Measurements from ENCODE around the gene MYO10. TPM values are rescaled to one million over a fixed set of nuclear protein-coding genes. Genes with fewer than 3 reads are reported as not detected.

Gene MYO10
- total RNA-seq, 1 experiment from 2014 or later: 71.9 TPM

GRCh38 chr5:16827755-16828154 lies 108.3 kb downstream of the MYO10 start:
- Histone ChIP-seq H3K36me3 (ENCODE audit: control insufficient read depth, insufficient read depth, low read length) (no peaks in the 10 kb centered on the region), H3K27ac (ENCODE audit: low read length) (no peak overlapping the region), H3K4me3 (ENCODE audit: low read depth in 2 of 2, low read length in 2 of 2) (no peak overlapping the region), H3K4me1 (ENCODE audit: control insufficient read depth, insufficient read depth, low read length) (peaks cover 12% of the 10 kb centered on the region; the same call in 1 of the 2 replicates), H3K9me3 (ENCODE audit: control insufficient read depth, insufficient read depth, low read depth, low read length) (no peaks in the 10 kb centered on the region), H3K27me3 (ENCODE audit: control insufficient read depth, insufficient read depth, low read length) (no peaks in the 10 kb centered on the region)
- intact Hi-C loops (cut with micrococcal nuclease; ENCODE audit: unreplicated experiment): no loop called here
- TF ChIP-seq POLR2AphosphoS5 (IDR thresholded peaks at IDR 0.05; ENCODE audit: low read depth, low read length): no peak
- no peak for TF ChIP-seq SIN3A (IDR thresholded peaks at IDR 0.05; ENCODE audit: borderline replicate concordance, insufficient read depth, low read depth, low read length)
- no peak for TF ChIP-seq REST (IDR thresholded peaks at IDR 0.05; ENCODE audit: insufficient read depth in 1 of 2, low read depth in 2 of 2, low read length in 1 of 2)
- TF ChIP-seq TCF7L2 (IDR thresholded peaks at IDR 0.05; ENCODE audit: low read depth, low read length): no peak
- no peak for TF ChIP-seq CTCF (IDR thresholded peaks at IDR 0.05)
- in situ Hi-C loops (cut with HindIII; ENCODE audit: low pct_unique_long_range_greater_than_20kb, low sequenced_read_pairs): no loop called here
- ChIA-PET POLR2A (no interaction called here), CTCF (no interaction called here)
- DNase-seq (ENCODE audit: low read depth, low spot score) (no peak), ATAC-seq (no peak)
- BruUV-seq (replicated peaks): no TSS peak

GRCh38 chr5:16826379-16827125 lies 109.5 kb downstream of the MYO10 start:
- Histone ChIP-seq H3K4me1 (ENCODE audit: control insufficient read depth, insufficient read depth, low read length) (peaks cover 12% of the 10 kb centered on the region; the same call in 1 of the 2 replicates), H3K4me3 (ENCODE audit: low read depth in 2 of 2, low read length in 2 of 2) (no peak overlapping the region), H3K9me3 (ENCODE audit: control insufficient read depth, insufficient read depth, low read depth, low read length) (no peaks in the 10 kb centered on the region), H3K27ac (ENCODE audit: low read length) (no peak overlapping the region), H3K27me3 (ENCODE audit: control insufficient read depth, insufficient read depth, low read length) (no peaks in the 10 kb centered on the region), H3K36me3 (ENCODE audit: control insufficient read depth, insufficient read depth, low read length) (no peaks in the 10 kb centered on the region)
- CTCF ChIA-PET: no interaction called here
- in situ Hi-C loops (cut with HindIII; ENCODE audit: low pct_unique_long_range_greater_than_20kb, low sequenced_read_pairs): no loop called here
- intact Hi-C loops (cut with micrococcal nuclease; ENCODE audit: unreplicated experiment): no loop called here
- BruUV-seq (replicated peaks): no TSS peak
- DNase-seq (ENCODE audit: low read depth, low spot score) (no peak), ATAC-seq (no peak; the same call in 1 of the 2 replicates)
- TF ChIP-seq POLR2AphosphoS5 (IDR thresholded peaks at IDR 0.05; ENCODE audit: low read depth, low read length) (no peak), REST (IDR thresholded peaks at IDR 0.05; ENCODE audit: insufficient read depth in 1 of 2, low read depth in 2 of 2, low read length in 1 of 2) (no peak), CTCF (IDR thresholded peaks at IDR 0.05) (no peak), TCF7L2 (IDR thresholded peaks at IDR 0.05; ENCODE audit: low read depth, low read length) (no peak), SIN3A (IDR thresholded peaks at IDR 0.05; ENCODE audit: borderline replicate concordance, insufficient read depth, low read depth, low read length) (no peak)
- POLR2A ChIA-PET: interaction anchor here (0.6 kb wide), 1 partner anchor 15 kb away, joined by 5 read pairs; no protein-coding TSS in a partner anchor

Measured in Panc1 (cell line).